Measurements from ENCODE around the gene KCNK6. TPM values are rescaled to one million over a fixed set of nuclear protein-coding genes. Genes with fewer than 3 reads are reported as not detected.

The KCNK6 gene
- total RNA-seq: 10 to 100 TPM in 1 of 2 experiments, 1 to 10 TPM in 1; 9.2 to 10.3 TPM

GRCh38 chr19:38319421-38320258, at the start of gene KCNK6:
Gene KCNK6, plus strand, starts transcription at chr19:38319845. Its CDS starts 106 bp downstream, at chr19:38319951.
- CTCF ChIA-PET: interaction anchor here (3.1 to 3.2 kb wide), 2 partner anchors 16 to 76 kb away, joined by 13 to 19 read pairs; partner anchors contain the start of gene CATSPERG
- POLR2A ChIA-PET: no interaction called here

GRCh38 chr19:38270587-38271167, 49.0 kb upstream of the KCNK6 start:
- CTCF ChIA-PET: no interaction called here
- POLR2A ChIA-PET: no interaction called here

- POLR2A ChIA-PET: no interaction called here
- CTCF ChIA-PET: no interaction called here
Measured at GRCh38 chr19:38273499-38273898, 46.1 kb upstream of the KCNK6 start.

- ChIA-PET CTCF (no interaction called here), POLR2A (no interaction called here)
Measured at GRCh38 chr19:38274739-38275138, 44.9 kb upstream of the KCNK6 start.

- POLR2A ChIA-PET: no interaction called here
- CTCF ChIA-PET: no interaction called here
Measured at GRCh38 chr19:38276942-38277517, 42.6 kb upstream of the KCNK6 start.

GRCh38 chr19:38277549-38277948, 42.1 kb upstream of the KCNK6 start:
- ChIA-PET CTCF (no interaction called here), POLR2A (no interaction called here)

GRCh38 chr19:38277969-38278680, 41.5 kb upstream of the KCNK6 start:
- CTCF ChIA-PET: no interaction called here
- POLR2A ChIA-PET: no interaction called here

GRCh38 chr19:38278751-38279150, 40.9 kb upstream of the KCNK6 start:
- CTCF ChIA-PET: interaction anchor here (0.6 kb wide), 1 partner anchor 28 kb away, joined by 8 read pairs; no protein-coding TSS in a partner anchor
- POLR2A ChIA-PET: no interaction called here

- ChIA-PET CTCF (no interaction called here), POLR2A (no interaction called here)
Measured at GRCh38 chr19:38280030-38280921, 39.4 kb upstream of the KCNK6 start.

- ChIA-PET POLR2A (no interaction called here), CTCF (interaction anchor here (1.2 kb wide), 1 partner anchor 38 kb away, joined by 3 read pairs; no protein-coding TSS in a partner anchor)
Measured at GRCh38 chr19:38281811-38282566, 37.7 kb upstream of the KCNK6 start.

GRCh38 chr19:38283271-38283670, 36.4 kb upstream of the KCNK6 start:
- CTCF ChIA-PET: interaction anchor here (1.2 kb wide), 1 partner anchor 39 kb away, joined by 3 read pairs; no protein-coding TSS in a partner anchor
- POLR2A ChIA-PET: no interaction called here

GRCh38 chr19:38284422-38284821, 35.2 kb upstream of the KCNK6 start:
- CTCF ChIA-PET: no interaction called here
- POLR2A ChIA-PET: no interaction called here

- ChIA-PET CTCF (no interaction called here), POLR2A (no interaction called here)
Measured at GRCh38 chr19:38285567-38285966, 34.1 kb upstream of the KCNK6 start.

GRCh38 chr19:38287604-38288003, 32.0 kb upstream of the KCNK6 start:
- POLR2A ChIA-PET: no interaction called here
- CTCF ChIA-PET: interaction anchor here (0.7 kb wide), 1 partner anchor 518 kb away, joined by 3 read pairs; no protein-coding TSS in a partner anchor

GRCh38 chr19:38288123-38288855, 31.4 kb upstream of the KCNK6 start:
- POLR2A ChIA-PET: no interaction called here

GRCh38 chr19:38289955-38290354, 29.7 kb upstream of the KCNK6 start:
- POLR2A ChIA-PET: no interaction called here
- CTCF ChIA-PET: no interaction called here

More at GRCh38 chr19:38288123-38288855, 31.4 kb upstream of the KCNK6 start:
- CTCF ChIA-PET: interaction anchor here (0.5 kb wide), 1 partner anchor 475 kb away, joined by 3 read pairs; no protein-coding TSS in a partner anchor

GRCh38 chr19:38290631-38291147, 29.0 kb upstream of the KCNK6 start:
- POLR2A ChIA-PET: no interaction called here
- CTCF ChIA-PET: no interaction called here

GRCh38 chr19:38291855-38292254, 27.8 kb upstream of the KCNK6 start:
- CTCF ChIA-PET: interaction anchor here (0.6 kb wide), 1 partner anchor 26 kb away, joined by 7 read pairs; no protein-coding TSS in a partner anchor
- POLR2A ChIA-PET: no interaction called here

Data from activated CD8-positive, alpha-beta memory T cell treated with anti-CD3 and anti-CD28 coated beads for 36 hours (primary cell).